GM19238 (cell line): ENCODE measurements around the gene NLGN1.

Experiments used
- DNase-seq: peaks from one replicate; pipeline ENCODE4 v3.0.0; 2011; ENCODE audit warnings: low spot score; ENCODE audit not compliant: insufficient read length

The NLGN1 gene

DNA sequence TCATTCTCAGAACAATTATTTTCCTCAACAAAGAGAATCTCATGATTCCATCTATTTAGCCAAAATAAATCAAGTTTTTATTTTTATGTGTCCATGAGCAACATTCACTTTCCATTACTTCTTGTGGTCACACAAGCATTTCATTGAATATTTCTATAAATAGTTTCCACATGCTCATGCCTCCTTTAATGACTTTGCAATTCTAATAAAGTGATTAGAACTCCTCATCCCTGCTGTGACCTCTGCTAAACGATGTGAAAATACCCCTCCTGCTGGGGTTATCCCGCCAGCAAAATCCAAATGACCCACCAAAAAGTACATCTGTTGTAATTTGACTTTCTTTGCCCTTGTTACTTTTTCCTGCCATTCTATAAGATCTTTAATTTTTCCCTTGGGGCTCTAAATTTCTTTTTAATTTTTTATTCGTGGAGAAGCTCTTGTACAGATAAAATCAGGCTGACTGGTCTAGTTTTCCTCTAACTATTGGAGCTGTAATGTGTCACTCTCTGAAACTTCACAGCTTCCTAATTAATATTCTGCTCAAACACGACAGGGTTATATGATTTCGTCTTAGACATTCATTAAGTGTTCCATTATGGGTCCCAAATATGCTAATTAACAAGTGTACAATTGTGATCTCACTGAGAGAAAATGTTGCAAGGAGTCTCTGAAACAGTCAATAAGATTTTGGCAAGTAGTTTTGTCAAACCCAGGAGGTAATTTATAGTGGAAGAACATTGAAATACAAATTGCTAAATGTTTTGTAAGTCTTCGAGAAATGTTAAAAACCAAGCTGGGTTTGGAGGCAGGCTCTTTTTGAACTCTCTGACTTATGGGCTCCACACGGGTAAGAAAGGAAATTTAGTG lies 928.5 kb downstream of the NLGN1 start:
- no peak for DNase-seq

DNA sequence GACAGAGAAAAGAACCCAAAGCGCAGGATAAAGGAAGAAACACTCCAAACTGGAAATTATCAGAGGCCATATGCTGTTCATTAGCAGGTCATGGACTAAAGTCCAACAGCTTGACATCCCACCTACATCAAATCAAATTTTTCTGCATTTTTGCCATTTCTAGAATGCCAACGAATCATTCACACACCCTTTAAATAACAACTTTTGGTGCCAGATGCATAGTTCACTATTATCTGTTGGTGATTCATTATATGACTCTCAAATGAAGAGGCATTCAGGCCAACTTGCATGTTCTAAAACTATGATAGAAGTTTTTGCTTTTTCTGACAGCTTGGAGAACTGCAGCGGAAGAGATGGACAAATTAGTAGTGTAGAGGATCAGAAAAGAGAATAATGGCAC lies 931.8 kb downstream of the NLGN1 start:
- no peak for DNase-seq

DNA sequence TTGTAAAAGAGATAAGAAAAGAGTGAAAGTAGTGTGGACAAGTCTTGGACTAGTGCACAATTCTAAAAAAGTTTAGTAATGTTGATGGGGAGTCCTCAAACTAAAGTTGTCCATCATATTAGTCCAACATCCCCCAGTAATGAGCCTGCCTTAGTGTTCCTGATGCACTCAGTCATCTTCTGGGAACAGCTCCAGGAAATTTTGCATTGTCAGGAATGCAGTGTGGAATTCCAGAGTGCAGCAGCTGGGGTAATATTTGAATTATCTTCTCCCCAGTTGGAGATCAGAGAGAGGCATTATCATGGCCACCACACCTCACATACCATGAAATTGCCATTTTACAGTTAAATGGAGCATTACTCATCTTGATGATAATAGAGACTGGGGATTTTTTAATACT lies 932.8 kb downstream of the NLGN1 start:
- no peak for DNase-seq

DNA sequence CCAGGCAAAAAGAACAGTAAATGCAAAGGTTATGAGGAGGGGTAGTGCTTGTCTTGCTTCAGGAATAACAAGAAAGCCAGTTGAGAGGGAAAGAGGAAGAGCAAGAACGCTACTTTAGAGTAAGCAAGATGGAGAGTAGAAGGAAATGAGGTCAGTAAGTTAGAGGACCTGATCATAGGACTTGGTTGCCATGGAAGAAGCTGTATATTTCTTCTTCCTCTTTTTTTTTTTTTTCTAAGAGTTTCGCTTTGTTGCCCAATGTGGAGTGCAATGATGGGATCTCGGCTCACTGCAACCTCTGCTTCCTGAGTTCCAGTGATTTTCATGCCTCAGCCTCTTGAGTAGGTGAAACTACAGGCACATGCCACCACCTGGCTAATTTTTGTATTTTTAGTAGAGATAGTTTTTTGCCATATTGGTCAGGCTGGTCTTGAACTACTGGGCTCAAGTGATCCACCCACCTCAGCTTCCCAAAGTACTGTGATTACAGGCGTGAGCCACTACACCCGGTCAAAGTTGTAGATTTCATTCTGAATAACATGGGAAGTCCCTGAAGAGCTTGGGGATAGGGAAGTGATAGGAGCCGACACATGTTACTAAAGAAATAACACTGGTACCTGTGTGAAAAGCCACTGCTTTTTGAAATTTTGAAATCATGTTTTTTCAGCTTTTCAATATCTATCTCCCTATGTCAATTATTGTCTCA lies 933.7 kb downstream of the NLGN1 start:
- no peak for DNase-seq

DNA sequence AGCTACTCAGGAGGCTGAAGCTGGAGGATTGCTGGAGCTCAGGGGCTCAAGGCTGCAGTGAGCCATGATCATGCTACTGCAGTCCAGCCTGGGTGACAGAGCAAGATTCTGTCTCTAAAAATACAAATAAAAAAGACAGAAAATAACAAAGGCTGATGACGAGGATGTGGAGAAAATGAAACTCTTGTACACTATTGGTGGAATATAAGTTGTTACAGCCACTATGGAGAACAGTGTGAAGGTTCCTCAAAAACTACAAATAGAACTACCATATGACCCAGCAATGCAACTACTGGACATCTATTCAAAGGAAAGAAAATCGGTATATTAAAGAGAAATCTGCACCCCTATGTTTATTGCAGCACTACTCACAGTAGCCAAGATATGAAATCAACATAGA lies 934.8 kb downstream of the NLGN1 start:
- no peak for DNase-seq

DNA sequence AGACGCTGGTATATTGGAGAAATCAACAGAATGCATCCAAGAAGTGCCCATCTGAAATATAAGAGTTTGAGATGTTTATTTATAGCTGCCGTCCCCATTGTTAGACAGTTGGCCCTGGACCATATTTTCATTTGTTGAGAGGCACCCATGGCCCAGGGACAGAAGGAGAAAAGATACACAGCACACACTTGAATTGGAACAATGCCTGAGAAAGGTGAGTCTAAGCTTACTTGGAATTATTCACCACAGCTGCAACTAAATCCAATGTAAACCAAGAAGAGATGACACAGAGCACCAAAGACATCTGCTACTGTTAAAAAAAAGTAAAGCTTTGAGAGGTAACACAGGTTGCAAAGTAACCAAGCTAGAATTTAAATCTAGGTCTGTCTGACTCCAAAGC lies 936.1 kb downstream of the NLGN1 start:
- DNase-seq = no peak

DNA sequence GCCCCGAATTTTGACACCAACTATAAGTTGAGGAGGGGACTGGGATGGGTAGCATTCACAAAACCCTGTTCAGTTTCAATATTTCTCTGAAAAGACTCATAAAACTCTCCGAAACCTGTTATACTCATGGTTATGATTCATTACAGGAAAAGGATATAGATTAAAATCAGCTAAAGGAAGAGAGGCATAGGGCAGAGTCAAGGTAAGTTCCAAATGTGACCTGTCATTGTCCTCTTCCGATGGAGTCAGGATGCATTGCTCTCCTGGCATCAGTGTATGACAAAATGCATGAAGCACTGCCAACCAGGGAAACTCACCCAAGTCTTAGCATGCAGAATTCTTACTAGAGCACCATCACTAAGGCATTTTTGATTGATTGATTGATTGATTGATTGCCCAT lies 936.6 kb downstream of the NLGN1 start:
- no peak for DNase-seq

DNA sequence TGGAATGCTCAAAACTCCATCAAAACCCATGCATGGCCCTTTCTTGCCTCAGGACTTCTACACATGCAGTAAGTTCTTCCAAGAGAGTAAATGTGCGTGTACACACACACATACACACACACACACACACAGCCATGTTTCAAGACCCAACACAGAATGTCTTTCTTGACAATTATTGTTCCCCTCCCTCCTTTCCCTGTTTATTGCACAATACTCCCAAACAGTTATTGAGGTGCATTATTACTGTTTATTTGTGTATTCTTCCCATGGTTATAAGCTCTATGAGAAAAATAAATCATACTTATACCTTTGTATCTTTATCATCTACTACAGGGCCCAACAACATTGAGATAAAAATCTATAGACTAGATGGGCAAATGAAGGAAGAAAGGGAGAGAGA lies 937.8 kb downstream of the NLGN1 start:
- DNase-seq = no peak

DNA sequence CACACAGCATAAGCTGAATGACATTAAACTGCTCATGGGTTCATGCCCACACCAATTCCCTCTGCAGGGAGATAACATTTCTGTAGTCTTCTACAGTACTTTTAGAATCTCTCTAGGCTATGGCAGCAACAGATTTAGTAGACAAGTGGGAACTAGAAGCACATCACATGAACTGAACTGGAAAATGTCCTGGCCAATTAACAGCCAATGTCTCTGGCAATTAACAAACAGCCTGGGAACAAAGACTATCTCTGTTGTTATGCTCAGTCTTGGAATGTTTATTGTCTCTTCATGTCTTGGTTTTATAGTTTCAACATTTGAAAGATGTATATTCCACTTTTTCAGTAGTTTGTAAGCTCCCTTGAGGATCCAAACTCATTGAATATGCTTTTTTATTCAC lies 938.4 kb downstream of the NLGN1 start:
- no peak for DNase-seq
